Measurements from ENCODE around the gene C2orf68. TPM values are rescaled to one million over a fixed set of nuclear protein-coding genes. Genes with fewer than 3 reads are reported as not detected.
A peak's percentile ranks its signal among the peaks of the same experiment; 100 is the strongest.

The C2orf68 gene
- total RNA-seq, 1 donor from 2014 or later = 67.1 TPM

DNA sequence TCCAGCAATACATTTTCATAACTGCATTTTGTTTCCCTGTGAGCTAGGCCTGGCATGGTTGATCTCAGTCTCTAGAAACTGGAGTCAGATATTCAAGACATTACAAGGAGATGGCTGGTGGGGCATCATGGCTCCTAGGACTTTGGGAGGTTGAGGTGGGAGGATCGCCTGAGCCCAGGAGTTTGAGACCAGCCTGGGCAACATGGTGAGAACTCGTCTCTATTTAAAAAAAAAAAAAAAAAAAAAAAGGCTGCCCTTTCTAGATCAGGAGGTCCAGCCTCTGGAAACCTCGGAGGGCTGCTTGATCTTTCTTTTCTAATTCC, 34.8 kb downstream of the C2orf68 start:
- TF ChIP-seq CTCF (IDR thresholded peaks at IDR 0.05; ENCODE audit: unreplicated experiment) = no peak
- H3K27ac Mint-ChIP-seq = peak overlapping the region; percentile 96
- peaks cover 9% of the 10 kb centered on the region for H3K36me3 Mint-ChIP-seq (ENCODE audit: insufficient read depth)
- H3K27me3 Mint-ChIP-seq = no peaks in the 10 kb centered on the region
- H3K9me3 Mint-ChIP-seq (ENCODE audit: low read depth) = no peaks in the 10 kb centered on the region
- no peak for DNase-seq (ENCODE audit: low spot score, unreplicated experiment)
- H3K4me1 Mint-ChIP-seq (ENCODE audit: low read depth) = peaks cover 27% of the 10 kb centered on the region
- H3K4me3 Mint-ChIP-seq (ENCODE audit: low read depth) = peak overlapping the region; percentile 86

- no peaks in the 10 kb centered on the region for H3K9me3 Mint-ChIP-seq (ENCODE audit: low read depth)
- no peak overlapping the region for H3K27ac Mint-ChIP-seq
- peaks cover 4% of the 10 kb centered on the region for H3K27me3 Mint-ChIP-seq
These were observed 36.1 kb downstream of the C2orf68 start for GRCh38 chr2:85575739-85576138.

DNA sequence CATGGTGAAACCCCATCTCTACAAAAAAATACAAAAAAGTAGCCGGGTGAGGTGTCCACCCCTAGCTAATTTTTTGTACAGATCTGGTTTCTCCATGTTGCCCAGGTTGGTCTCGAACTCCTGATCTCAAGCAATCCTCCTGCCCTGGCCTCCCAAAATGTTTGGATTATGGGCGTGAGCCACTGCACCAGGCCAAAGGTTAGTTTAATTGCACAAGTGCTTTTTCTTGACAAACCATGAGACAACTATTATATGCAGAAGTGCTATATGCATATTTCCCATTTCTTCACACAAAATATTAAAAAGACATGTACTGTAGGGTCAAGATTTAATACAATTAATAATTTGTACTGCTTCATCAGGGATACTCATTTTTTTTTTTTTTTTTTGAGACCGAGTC, 45.6 kb downstream of the C2orf68 start:
- no peaks in the 10 kb centered on the region for H3K4me1 Mint-ChIP-seq (ENCODE audit: low read depth)
- peaks cover 13% of the 10 kb centered on the region for H3K27me3 Mint-ChIP-seq
- no peak overlapping the region for H3K27ac Mint-ChIP-seq
- no peak for DNase-seq (ENCODE audit: low spot score, unreplicated experiment)
- H3K36me3 Mint-ChIP-seq (ENCODE audit: insufficient read depth) = no peaks in the 10 kb centered on the region
- TF ChIP-seq CTCF (IDR thresholded peaks at IDR 0.05; ENCODE audit: unreplicated experiment) = no peak
- no peak overlapping the region for H3K4me3 Mint-ChIP-seq (ENCODE audit: low read depth)
- no peaks in the 10 kb centered on the region for H3K9me3 Mint-ChIP-seq (ENCODE audit: low read depth)

More at GRCh38 chr2:85575739-85576138, 36.1 kb downstream of the C2orf68 start:
- Mint-ChIP-seq H3K4me1 (ENCODE audit: low read depth) (peaks cover 27% of the 10 kb centered on the region), H3K4me3 (ENCODE audit: low read depth) (no peak overlapping the region), H3K36me3 (ENCODE audit: insufficient read depth) (peaks cover 3% of the 10 kb centered on the region)
- no peak for TF ChIP-seq CTCF (IDR thresholded peaks at IDR 0.05; ENCODE audit: unreplicated experiment)
- DNase-seq (ENCODE audit: low spot score, unreplicated experiment) = no peak

- Mint-ChIP-seq H3K36me3 (ENCODE audit: insufficient read depth) (no peaks in the 10 kb centered on the region), H3K27me3 (no peaks in the 10 kb centered on the region), H3K4me3 (ENCODE audit: low read depth) (no peak overlapping the region), H3K27ac (no peak overlapping the region), H3K4me1 (ENCODE audit: low read depth) (peaks cover 14% of the 10 kb centered on the region), H3K9me3 (ENCODE audit: low read depth) (no peaks in the 10 kb centered on the region)
- TF ChIP-seq CTCF (IDR thresholded peaks at IDR 0.05; ENCODE audit: unreplicated experiment) = no peak
- DNase-seq (ENCODE audit: low spot score, unreplicated experiment) = no peak
These were observed 47.7 kb downstream of the C2orf68 start for GRCh38 chr2:85564144-85564563.

GRCh38 chr2:85561280-85562212, 50.3 kb downstream of the C2orf68 start, which contains the start of gene GGCX:
Gene GGCX, minus strand, starts transcription at chr2:85561493. Its CDS starts 65 bp downstream, at chr2:85561428.
- DNase-seq (ENCODE audit: low spot score, unreplicated experiment) = peak; percentile 95
- no peak for TF ChIP-seq CTCF (IDR thresholded peaks at IDR 0.05; ENCODE audit: unreplicated experiment)
- Mint-ChIP-seq H3K27me3 (no peaks in the 10 kb centered on the region), H3K9me3 (ENCODE audit: low read depth) (no peaks in the 10 kb centered on the region), H3K4me1 (ENCODE audit: low read depth) (peaks cover 21% of the 10 kb centered on the region), H3K4me3 (ENCODE audit: low read depth) (peak within 1 kb of the TSS; percentile 93), H3K27ac (peak within 1 kb of the TSS; percentile 99), H3K36me3 (ENCODE audit: insufficient read depth) (peaks cover 6% of the 10 kb centered on the region)
